NB4 (cell line): ENCODE results near the gene OR8A1.

ENCODE experiments used
- POLR2A ChIP-seq: IDR thresholded peaks from 2 replicates; pipeline ENCODE4 v1.6.1; 2011; ENCODE audit warnings: mild to moderate bottlenecking; ENCODE audit not compliant: insufficient read length; ENCODE audit errors: extremely low read depth
- TF ChIP-seq, protein P1 (sequence below): IDR thresholded peaks from one replicate; pipeline ENCODE4 v1.5.1; 2012; ENCODE audit warnings: low read depth, low read length
- TF ChIP-seq, protein P2 (sequence below): IDR thresholded peaks from 2 replicates; pipeline ENCODE4 v1.6.1; 2011; ENCODE audit warnings: low read depth, low read length

DNA sequence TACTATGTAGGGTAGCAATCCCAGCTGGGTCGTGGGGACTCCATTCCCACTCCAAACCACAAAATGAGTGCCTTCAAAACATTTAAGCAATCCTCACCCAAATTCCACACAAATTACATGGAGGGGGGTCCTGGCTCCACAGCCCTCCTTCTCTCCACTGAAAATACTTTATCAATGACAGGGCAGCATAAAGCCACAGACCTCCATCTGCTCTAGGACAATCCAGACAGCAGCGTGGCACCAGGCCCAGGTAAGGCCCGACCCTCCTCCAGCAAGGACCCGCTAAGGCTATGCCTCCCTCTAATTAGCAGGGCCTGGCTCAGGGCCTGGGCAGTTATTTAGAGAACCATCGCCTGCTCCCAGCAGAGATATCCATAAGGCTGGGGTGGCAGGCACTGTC lies 41.3 kb downstream of the OR8A1 start, which contains the start of gene PANX3:
- TF ChIP-seq, protein P1, sequence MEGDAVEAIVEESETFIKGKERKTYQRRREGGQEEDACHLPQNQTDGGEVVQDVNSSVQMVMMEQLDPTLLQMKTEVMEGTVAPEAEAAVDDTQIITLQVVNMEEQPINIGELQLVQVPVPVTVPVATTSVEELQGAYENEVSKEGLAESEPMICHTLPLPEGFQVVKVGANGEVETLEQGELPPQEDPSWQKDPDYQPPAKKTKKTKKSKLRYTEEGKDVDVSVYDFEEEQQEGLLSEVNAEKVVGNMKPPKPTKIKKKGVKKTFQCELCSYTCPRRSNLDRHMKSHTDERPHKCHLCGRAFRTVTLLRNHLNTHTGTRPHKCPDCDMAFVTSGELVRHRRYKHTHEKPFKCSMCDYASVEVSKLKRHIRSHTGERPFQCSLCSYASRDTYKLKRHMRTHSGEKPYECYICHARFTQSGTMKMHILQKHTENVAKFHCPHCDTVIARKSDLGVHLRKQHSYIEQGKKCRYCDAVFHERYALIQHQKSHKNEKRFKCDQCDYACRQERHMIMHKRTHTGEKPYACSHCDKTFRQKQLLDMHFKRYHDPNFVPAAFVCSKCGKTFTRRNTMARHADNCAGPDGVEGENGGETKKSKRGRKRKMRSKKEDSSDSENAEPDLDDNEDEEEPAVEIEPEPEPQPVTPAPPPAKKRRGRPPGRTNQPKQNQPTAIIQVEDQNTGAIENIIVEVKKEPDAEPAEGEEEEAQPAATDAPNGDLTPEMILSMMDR, result no peak
- TF ChIP-seq POLR2A, result no peak
- TF ChIP-seq, protein P2, sequence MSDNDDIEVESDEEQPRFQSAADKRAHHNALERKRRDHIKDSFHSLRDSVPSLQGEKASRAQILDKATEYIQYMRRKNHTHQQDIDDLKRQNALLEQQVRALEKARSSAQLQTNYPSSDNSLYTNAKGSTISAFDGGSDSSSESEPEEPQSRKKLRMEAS, result no peak
